HEK293 (cell line): ENCODE results near the gene NLGN1.

Experiments used
- CTCF ChIA-PET: fragments of 350-600 bp; formaldehyde crosslinking; extraction: SDS; loops from one replicate; lab custom pipeline; 2021; ENCODE audit warnings: antibody characterized with exemption; lab: Yijun Ruan, JAX
- POLR2A ChIA-PET: fragments of 300-600 bp; formaldehyde crosslinking; extraction: SDS; loops from one replicate; lab custom pipeline; 2020; ENCODE audit warnings: antibody characterized with exemption, inconsistent platforms; lab: Yijun Ruan, JAX
- H3K27ac ChIP-seq: fragments of 200-500 bp; sonication (Bioruptor generic); 2 replicates; pipeline ENCODE4 v1.5.1; 2014; ENCODE audit warnings: low read depth, low read length, control low read depth, inconsistent platforms; ENCODE audit errors: extremely low read depth
- H3K36me3 ChIP-seq, 2 experiments: fragments of 200-500 bp in 1 of 2; sonication (Bioruptor generic) in 1 of 2; 1 replicate in 1 of 2; 2 replicates in 1 of 2; pipeline ENCODE4 v1.5.1; 2014 to 2017; ENCODE audit warnings: inconsistent platforms in 2 of 2, low read length in 2 of 2; ENCODE audit not compliant: control insufficient read depth in 2 of 2, insufficient read depth in 1 of 2
- H3K4me1 ChIP-seq: fragments of 200-500 bp; sonication (Bioruptor generic); 2 replicates; pipeline ENCODE4 v1.5.1; 2014; ENCODE audit warnings: mild to moderate bottlenecking, low read length, inconsistent platforms; ENCODE audit not compliant: control insufficient read depth, insufficient read depth
- H3K4me3 ChIP-seq: 2 replicates; pipeline ENCODE4 v1.5.1; 2011; ENCODE audit warnings: low read depth, mild to moderate bottlenecking, control low read depth, low read length, moderate library complexity
- H3K9me3 ChIP-seq: fragments of 200-500 bp; sonication (Bioruptor generic); 2 replicates; pipeline ENCODE4 v1.5.1; 2014; ENCODE audit warnings: low read depth, low read length, inconsistent platforms; ENCODE audit not compliant: control insufficient read depth, insufficient read depth
- INSM2 ChIP-seq: fragments of 450-650 bp; formaldehyde crosslinking; IDR thresholded peaks from 2 replicates; pipeline ENCODE4 v1.5.1; 2016; ENCODE audit warnings: missing biosample characterization, missing genetic modification characterization
- MEIS1 ChIP-seq: sonication (generic); formaldehyde crosslinking; IDR thresholded peaks from 2 replicates; pipeline ENCODE4 v1.8.1; 2022; ENCODE audit warnings: missing genetic modification reagents, mild to moderate bottlenecking, borderline replicate concordance
- OVOL3 ChIP-seq: fragments of 450-650 bp; formaldehyde crosslinking; IDR thresholded peaks from 2 replicates; pipeline ENCODE4 v1.5.1; 2016; ENCODE audit warnings: missing biosample characterization, missing genetic modification characterization
- SP3 ChIP-seq: fragments of 450-650 bp; formaldehyde crosslinking; IDR thresholded peaks from 2 replicates; pipeline ENCODE4 v1.5.1; 2016; ENCODE audit warnings: missing biosample characterization, missing genetic modification characterization
- ZBTB20 ChIP-seq: fragments of 450-650 bp; formaldehyde crosslinking; IDR thresholded peaks from 2 replicates; pipeline ENCODE4 v1.5.1; 2016; ENCODE audit warnings: missing biosample characterization, missing genetic modification characterization
- ZNF10 ChIP-seq: fragments of 450-650 bp; formaldehyde crosslinking; IDR thresholded peaks from 2 replicates; pipeline ENCODE4 v1.5.1; 2017; ENCODE audit warnings: missing biosample characterization, missing genetic modification characterization
- ZNF132 ChIP-seq: fragments of 450-650 bp; formaldehyde crosslinking; IDR thresholded peaks from 2 replicates; pipeline ENCODE4 v1.5.1; 2017; ENCODE audit warnings: missing biosample characterization, missing genetic modification characterization, borderline replicate concordance
- ZNF335 ChIP-seq: fragments of 450-650 bp; formaldehyde crosslinking; conservative IDR thresholded peaks from 2 replicates; pipeline ENCODE4 v1.5.1; 2016; ENCODE audit warnings: missing biosample characterization, missing genetic modification characterization
- ZNF350 ChIP-seq: fragments of 450-650 bp; formaldehyde crosslinking; IDR thresholded peaks from 2 replicates; pipeline ENCODE4 v1.5.0; 2017; ENCODE audit warnings: missing biosample characterization, mild to moderate bottlenecking, missing genetic modification characterization
- ZNF394 ChIP-seq: fragments of 450-650 bp; formaldehyde crosslinking; IDR thresholded peaks from 2 replicates; pipeline ENCODE4 v1.5.1; 2016; ENCODE audit warnings: missing biosample characterization, missing genetic modification characterization, mild to moderate bottlenecking, moderate library complexity, borderline replicate concordance
- ZNF529 ChIP-seq: fragments of 450-650 bp; formaldehyde crosslinking; IDR thresholded peaks from 2 replicates; pipeline ENCODE4 v1.5.1; 2017; ENCODE audit warnings: missing genetic modification characterization, missing biosample characterization; ENCODE audit not compliant: insufficient replicate concordance
- ZNF560 ChIP-seq: fragments of 450-650 bp; formaldehyde crosslinking; IDR thresholded peaks from 2 replicates; pipeline ENCODE4 v1.5.1; 2017; ENCODE audit warnings: missing biosample characterization, missing genetic modification characterization, borderline replicate concordance
- ZNF747 ChIP-seq: fragments of 450-650 bp; formaldehyde crosslinking; IDR thresholded peaks from 2 replicates; pipeline ENCODE4 v1.5.1; 2016; ENCODE audit warnings: missing biosample characterization, missing genetic modification characterization
- ZNF777 ChIP-seq: fragments of 450-650 bp; formaldehyde crosslinking; IDR thresholded peaks from 2 replicates; pipeline ENCODE4 v1.5.1; 2017; ENCODE audit warnings: missing biosample characterization, missing genetic modification characterization, borderline replicate concordance
- ZSCAN23 ChIP-seq: fragments of 450-650 bp; formaldehyde crosslinking; IDR thresholded peaks from 2 replicates; pipeline ENCODE4 v1.5.1; 2016; ENCODE audit warnings: missing biosample characterization, missing genetic modification characterization
- TF ChIP-seq, protein P1 (sequence below): fragments of 450-650 bp; formaldehyde crosslinking; IDR thresholded peaks from 2 replicates; pipeline ENCODE4 v1.5.1; 2016; ENCODE audit warnings: missing biosample characterization, missing genetic modification characterization
- TF ChIP-seq, protein P2 (sequence below): fragments of 450-650 bp; formaldehyde crosslinking; IDR thresholded peaks from 2 replicates; pipeline ENCODE4; 2016; ENCODE audit warnings: missing biosample characterization, missing genetic modification characterization
- TF ChIP-seq, protein P3 (sequence below): fragments of 450-650 bp; formaldehyde crosslinking; IDR thresholded peaks from 2 replicates; pipeline ENCODE4 v1.5.1; 2016; ENCODE audit warnings: missing biosample characterization, missing genetic modification characterization

The NLGN1 gene

DNA sequence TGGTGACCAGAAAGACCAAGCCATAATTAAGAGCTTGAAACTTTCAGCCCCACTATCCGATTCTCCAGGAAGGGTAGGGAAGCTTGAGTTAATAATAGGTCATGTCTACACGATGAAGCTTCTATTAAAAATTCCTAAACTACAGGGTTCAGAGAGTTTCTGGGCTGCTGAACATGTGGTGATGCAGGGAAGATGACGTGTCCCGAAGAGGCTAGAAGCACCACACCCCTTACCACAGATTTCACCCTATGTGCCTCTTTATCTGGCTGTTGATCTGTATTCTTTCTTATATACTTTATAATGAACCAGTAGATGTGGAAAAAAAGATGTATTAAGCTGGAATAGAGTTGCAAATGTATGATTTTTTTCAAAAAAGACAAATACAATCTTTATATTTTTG, 473.4 kb downstream of the NLGN1 start (continued):
- TF ChIP-seq, protein P1, sequence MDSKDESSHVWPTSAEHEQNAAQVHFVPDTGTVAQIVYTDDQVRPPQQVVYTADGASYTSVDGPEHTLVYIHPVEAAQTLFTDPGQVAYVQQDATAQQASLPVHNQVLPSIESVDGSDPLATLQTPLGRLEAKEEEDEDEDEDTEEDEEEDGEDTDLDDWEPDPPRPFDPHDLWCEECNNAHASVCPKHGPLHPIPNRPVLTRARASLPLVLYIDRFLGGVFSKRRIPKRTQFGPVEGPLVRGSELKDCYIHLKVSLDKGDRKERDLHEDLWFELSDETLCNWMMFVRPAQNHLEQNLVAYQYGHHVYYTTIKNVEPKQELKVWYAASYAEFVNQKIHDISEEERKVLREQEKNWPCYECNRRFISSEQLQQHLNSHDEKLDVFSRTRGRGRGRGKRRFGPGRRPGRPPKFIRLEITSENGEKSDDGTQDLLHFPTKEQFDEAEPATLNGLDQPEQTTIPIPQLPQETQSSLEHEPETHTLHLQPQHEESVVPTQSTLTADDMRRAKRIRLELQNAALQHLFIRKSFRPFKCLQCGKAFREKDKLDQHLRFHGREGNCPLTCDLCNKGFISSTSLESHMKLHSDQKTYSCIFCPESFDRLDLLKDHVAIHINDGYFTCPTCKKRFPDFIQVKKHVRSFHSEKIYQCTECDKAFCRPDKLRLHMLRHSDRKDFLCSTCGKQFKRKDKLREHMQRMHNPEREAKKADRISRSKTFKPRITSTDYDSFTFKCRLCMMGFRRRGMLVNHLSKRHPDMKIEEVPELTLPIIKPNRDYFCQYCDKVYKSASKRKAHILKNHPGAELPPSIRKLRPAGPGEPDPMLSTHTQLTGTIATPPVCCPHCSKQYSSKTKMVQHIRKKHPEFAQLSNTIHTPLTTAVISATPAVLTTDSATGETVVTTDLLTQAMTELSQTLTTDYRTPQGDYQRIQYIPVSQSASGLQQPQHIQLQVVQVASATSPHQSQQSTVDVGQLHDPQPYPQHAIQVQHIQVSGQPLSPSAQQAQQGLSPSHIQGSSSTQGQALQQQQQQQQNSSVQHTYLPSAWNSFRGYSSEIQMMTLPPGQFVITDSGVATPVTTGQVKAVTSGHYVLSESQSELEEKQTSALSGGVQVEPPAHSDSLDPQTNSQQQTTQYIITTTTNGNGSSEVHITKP (tag by site-specific recombination), result no peak
- TF ChIP-seq ZNF10 (tag by site-specific recombination), result no peak

- H3K27ac ChIP-seq, result no peak overlapping the region
- ChIA-PET CTCF (interaction anchor here (1.0 to 1.7 kb wide), 2 partner anchors 13 to 142 kb away, joined by 3 to 8 read pairs; no protein-coding TSS in a partner anchor), POLR2A (no interaction called here)
Measured at GRCh38 chr3:173875790-173876189, 478.2 kb downstream of the NLGN1 start.

DNA sequence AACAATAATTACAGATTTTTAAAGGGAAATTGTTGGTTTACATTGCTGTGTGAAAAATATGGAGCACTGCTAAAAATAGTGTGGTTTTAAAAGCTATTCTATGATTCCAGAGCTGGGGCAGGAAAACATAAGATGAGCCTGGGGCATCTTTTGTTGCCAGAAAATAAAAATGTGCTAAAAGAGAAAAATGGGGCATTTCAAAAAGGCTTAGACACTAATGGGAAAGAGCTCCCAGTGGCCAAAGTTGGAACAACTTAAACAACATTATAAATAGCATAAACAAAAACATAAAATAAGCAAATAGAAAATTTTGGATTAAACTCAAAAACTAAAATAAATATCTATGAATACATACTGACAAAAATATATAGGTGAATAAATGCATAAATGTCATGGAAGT, 478.9 kb downstream of the NLGN1 start:
- POLR2A ChIA-PET, result no interaction called here
- Histone ChIP-seq H3K4me1 (no peaks in the 10 kb centered on the region), H3K36me3 (no peaks in the 10 kb centered on the region), H3K9me3 (no peaks in the 10 kb centered on the region), H3K4me3 (no peak overlapping the region), H3K27ac (no peak overlapping the region)
- TF ChIP-seq ZNF350 (tag by site-specific recombination) (no peak), ZNF529 (no peak), ZNF747 (no peak), ZNF560 (tag by site-specific recombination) (no peak), ZSCAN23 (tag by site-specific recombination) (no peak), ZNF394 (tag by site-specific recombination) (no peak)
- TF ChIP-seq, protein P2, sequence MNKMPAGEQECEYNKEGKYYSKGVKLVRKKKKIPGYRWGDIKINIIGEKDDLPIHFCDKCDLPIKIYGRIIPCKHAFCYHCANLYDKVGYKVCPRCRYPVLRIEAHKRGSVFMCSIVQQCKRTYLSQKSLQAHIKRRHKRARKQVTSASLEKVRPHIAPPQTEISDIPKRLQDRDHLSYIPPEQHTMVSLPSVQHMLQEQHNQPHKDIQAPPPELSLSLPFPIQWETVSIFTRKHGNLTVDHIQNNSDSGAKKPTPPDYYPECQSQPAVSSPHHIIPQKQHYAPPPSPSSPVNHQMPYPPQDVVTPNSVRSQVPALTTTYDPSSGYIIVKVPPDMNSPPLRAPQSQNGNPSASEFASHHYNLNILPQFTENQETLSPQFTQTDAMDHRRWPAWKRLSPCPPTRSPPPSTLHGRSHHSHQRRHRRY, result no peak
- CTCF ChIA-PET, result interaction anchor here (0.7 to 1.7 kb wide), 2 partner anchors 12 to 14 kb away, joined by 3 to 8 read pairs; no protein-coding TSS in a partner anchor

More at GRCh38 chr3:173875790-173876189, 478.2 kb downstream of the NLGN1 start:
- H3K4me3 ChIP-seq, result no peak overlapping the region
- no peaks in the 10 kb centered on the region for H3K9me3 ChIP-seq
- no peaks in the 10 kb centered on the region for H3K36me3 ChIP-seq
- H3K4me1 ChIP-seq, result no peaks in the 10 kb centered on the region
- TF ChIP-seq ZNF777 (tag by site-specific recombination) (no peak), ZBTB20 (tag by site-specific recombination) (no peak)

- no peak overlapping the region for H3K27ac ChIP-seq
- no peak for TF ChIP-seq OVOL3
- no peak for TF ChIP-seq SP3 (tag by site-specific recombination)
- TF ChIP-seq, protein P3, sequence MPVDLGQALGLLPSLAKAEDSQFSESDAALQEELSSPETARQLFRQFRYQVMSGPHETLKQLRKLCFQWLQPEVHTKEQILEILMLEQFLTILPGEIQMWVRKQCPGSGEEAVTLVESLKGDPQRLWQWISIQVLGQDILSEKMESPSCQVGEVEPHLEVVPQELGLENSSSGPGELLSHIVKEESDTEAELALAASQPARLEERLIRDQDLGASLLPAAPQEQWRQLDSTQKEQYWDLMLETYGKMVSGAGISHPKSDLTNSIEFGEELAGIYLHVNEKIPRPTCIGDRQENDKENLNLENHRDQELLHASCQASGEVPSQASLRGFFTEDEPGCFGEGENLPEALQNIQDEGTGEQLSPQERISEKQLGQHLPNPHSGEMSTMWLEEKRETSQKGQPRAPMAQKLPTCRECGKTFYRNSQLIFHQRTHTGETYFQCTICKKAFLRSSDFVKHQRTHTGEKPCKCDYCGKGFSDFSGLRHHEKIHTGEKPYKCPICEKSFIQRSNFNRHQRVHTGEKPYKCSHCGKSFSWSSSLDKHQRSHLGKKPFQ (tag by site-specific recombination), result no peak
- TF ChIP-seq INSM2 (tag by site-specific recombination), result no peak
- no peak for TF ChIP-seq ZNF132 (tag by site-specific recombination)
- TF ChIP-seq ZNF335 (tag by site-specific recombination), result no peak
- no peak for TF ChIP-seq MEIS1
- H3K9me3 ChIP-seq, result no peaks in the 10 kb centered on the region
- ChIA-PET CTCF (interaction anchor here (1.1 to 2.0 kb wide), 2 partner anchors 12 to 120 kb away, joined by 3 to 8 read pairs; no protein-coding TSS in a partner anchor), POLR2A (no interaction called here)
- no peak overlapping the region for H3K4me3 ChIP-seq
- no peaks in the 10 kb centered on the region for H3K4me1 ChIP-seq
- no peaks in the 10 kb centered on the region for H3K36me3 ChIP-seq
Measured at GRCh38 chr3:173887888-173888287, 490.3 kb downstream of the NLGN1 start.
